Occipital lobe (tissue), 2 donors: ENCODE data around the gene MACF1. TPM values are rescaled to one million over a fixed set of nuclear protein-coding genes. Genes with fewer than 3 reads are reported as not detected.
"Not testable (repeated sequence)": the region's sequence is repeated elsewhere in the genome, so short reads cannot be mapped to it uniquely, and the experiment has no call there.

Source experiments
- DNase-seq: peaks from one replicate; lab custom pipeline; 2025; lab: John Stamatoyannopoulos, UW
- total RNA-seq: library from RNA; depleted of rRNA; stranded (reverse); fragments of >200 nt; gene quantifications from one replicate; pipeline ENCODE4 v1.2.3, GENCODE V29; 2014

MACF1 gene
- total RNA-seq, 1 donor from 2014 or later, result 341 TPM

GRCh38 chr1:39452540-39452939, 248.0 kb downstream of the MACF1 start:
- no peak for DNase-seq

- DNase-seq, result no peak
These were observed 249.1 kb downstream of the MACF1 start for GRCh38 chr1:39453603-39454002.

GRCh38 chr1:39458991-39459390, 254.5 kb downstream of the MACF1 start:
- no peak for DNase-seq

DNA sequence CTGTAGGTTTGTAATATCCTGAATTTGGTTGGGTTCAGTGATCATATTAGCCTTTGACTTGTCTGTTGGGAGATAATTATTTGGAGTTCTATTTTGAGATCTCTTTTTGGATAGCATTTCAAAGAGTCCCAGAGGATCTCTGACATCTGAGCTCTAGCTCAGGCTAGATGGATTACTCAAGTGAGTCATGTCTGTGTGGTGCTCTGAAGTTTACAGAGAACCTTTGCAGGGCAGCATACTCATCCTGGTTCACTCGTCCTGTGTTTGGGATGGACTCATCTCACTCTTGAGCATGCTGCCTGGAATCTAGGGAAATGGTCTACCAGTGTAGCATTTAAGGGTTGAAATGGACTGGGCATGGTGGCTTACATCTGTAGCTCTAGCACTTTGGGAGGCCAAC, 257.6 kb downstream of the MACF1 start:
- no peak for DNase-seq

DNA sequence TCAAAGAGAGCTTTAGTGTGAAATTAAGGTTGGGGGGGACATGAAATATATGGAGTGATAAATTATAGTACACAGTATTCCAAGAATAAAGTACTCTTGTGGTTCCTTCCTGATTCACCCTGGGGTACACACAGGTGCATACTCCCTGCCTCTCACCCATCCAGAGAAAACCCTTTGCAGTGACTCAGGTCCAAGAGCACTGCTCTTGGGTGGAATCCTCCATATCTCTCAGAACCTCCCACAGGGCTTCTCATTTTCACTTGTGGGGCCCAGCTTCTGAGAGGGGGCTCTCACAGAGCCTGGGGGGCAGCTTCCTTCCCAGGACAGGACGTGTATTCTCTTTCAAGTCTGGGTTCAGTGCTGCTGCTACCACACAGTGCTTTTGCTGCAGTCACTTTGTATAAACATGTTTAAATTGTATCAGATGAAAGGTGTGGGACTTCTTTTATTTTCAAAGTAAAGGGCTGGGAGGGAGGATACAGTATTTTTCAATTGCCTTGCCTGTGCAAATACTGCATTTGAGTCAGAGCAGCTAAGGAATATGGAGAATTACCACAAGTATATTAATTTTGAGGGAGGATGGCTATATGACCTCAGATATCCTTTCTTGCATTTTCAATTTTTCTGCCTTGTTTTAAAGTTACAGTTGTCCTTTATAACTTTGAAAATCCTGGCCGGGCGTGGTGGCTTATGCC, 262.1 kb downstream of the MACF1 start:
- DNase-seq, result no peak

- DNase-seq, result not testable (repeated sequence)
These were observed 262.7 kb downstream of the MACF1 start for GRCh38 chr1:39467108-39467720.

GRCh38 chr1:39469150-39469549, 264.7 kb downstream of the MACF1 start:
- DNase-seq, result no peak

GRCh38 chr1:39470040-39470439, 265.5 kb downstream of the MACF1 start:
- DNase-seq, result no peak

GRCh38 chr1:39472826-39473225, 268.3 kb downstream of the MACF1 start:
- no peak for DNase-seq

DNA sequence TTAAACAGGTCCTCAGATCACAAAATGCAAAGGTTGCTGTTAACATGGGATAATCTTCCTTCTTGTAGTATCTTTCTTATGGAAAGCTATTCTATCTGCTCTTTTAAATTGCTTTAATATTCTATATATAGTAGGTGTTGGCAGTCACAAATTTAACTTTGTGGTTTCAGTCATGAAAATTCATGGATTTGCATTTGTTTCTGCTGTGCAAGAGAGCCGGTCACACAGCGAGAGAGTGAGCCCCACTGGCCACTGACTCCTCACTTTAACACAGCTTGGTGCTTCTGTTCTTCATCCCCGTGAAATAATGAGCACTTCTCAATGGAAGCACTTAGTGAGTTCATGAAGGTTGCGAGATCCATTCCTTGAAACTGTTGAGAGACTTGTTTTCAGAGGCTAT, 268.8 kb downstream of the MACF1 start:
- no peak for DNase-seq

DNA sequence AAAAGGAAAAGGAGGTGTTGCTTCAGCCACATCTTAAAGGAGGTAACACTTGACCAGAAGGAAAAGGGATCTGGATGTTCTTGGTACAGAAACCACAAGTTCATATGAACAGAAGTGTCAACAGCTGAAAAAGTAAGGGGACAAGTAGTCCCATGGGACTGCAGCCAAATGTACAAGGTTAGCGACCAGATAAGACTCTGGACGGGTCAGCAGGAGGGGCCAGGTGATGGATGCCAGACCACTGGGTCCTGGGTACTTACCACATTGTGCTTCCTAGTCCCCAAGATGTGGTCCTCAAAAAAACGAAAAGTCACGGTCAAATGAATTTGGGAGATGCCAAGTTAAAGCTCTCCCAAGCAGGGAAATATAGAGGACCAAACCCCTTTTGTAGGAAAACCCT, 270.3 kb downstream of the MACF1 start:
- DNase-seq, result no peak

- not testable (repeated sequence) for DNase-seq
These were observed 271.1 kb downstream of the MACF1 start for GRCh38 chr1:39475551-39475950.

- no peak for DNase-seq
These were observed 273.8 kb downstream of the MACF1 start for GRCh38 chr1:39478126-39478915.

GRCh38 chr1:39481289-39481688, 276.8 kb downstream of the MACF1 start:
- no peak for DNase-seq

DNA sequence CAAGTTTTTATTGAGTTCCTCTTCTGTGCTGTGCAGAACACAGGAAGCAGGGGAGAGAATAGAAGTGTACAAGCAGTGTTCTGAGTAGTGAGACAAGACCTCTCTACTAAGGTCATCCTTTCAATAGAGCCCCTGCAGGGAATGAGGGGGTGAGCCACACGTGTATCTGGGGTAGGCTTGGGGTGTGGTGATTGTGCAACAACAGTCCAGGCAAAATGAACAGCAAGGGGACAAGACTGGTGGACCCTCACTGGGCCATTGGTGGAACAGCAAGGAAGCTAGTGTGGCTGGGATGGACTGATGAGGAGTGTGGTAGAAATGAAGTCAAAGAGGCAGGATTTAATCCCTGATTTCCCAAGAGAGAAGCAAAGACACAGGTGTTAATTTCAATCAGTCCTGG, 278.8 kb downstream of the MACF1 start:
- DNase-seq, result no peak

- no peak for DNase-seq
These were observed 280.1 kb downstream of the MACF1 start for GRCh38 chr1:39484564-39484963.

DNA sequence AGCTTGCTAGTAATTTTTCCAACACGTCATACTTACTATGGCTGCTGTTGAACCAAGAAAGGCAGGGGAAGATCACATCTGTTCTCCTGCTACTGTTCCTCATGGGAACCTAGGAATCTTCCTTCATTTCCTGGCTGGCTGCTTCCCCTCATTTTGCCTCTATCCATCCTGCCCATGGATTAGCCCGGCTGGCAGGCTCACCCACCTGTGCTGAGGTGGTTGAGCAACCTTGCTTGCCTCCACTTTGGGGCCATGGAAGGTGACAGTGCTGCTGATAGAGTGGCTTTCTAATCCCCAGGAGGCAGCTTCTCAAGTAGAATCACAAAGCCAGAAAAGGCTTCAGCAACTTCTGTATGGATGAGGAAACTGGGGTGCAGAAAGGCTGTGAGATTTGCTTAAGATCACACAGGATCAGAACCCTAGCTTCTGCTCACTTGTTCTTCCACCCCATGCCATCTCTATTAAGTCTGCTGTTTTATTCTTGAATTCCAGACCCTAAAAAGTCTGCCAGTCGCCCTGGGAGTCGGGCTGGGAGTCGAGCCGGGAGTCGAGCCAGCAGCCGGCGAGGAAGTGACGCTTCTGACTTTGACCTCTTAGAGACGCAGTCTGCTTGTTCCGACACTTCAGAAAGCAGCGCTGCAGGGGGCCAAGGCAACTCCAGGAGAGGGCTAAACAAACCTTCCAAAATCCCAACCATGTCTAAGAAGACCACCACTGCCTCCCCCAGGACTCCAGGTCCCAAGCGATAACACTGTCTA, 280.7 kb downstream of the MACF1 start:
- DNase-seq, result no peak

DNA sequence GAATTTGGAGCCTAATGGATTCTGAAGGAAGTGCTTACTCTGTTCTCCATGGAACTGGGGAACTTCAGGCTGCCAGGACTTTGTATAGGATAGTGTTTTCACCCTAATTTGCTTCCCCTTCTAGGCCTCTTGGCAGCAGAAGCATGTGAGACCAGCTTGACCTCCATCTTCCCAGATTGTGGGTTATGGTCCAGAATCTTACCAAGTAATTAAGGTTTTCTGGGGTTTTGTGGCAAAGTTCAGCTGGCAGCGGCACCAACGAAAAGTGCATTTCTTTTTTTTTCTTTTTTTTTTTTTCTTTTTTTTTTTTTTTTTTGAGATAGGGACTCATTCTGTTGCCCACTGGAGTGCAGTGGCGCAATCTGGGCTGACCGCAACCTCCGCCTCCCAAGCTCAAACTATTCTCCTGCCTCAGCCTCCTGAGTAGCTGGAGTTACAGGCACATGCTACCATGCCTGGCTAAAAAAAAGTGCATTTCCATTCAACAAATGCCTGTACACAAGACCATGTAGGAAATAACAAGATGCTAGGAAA, 283.6 kb downstream of the MACF1 start:
- DNase-seq, result no peak

DNA sequence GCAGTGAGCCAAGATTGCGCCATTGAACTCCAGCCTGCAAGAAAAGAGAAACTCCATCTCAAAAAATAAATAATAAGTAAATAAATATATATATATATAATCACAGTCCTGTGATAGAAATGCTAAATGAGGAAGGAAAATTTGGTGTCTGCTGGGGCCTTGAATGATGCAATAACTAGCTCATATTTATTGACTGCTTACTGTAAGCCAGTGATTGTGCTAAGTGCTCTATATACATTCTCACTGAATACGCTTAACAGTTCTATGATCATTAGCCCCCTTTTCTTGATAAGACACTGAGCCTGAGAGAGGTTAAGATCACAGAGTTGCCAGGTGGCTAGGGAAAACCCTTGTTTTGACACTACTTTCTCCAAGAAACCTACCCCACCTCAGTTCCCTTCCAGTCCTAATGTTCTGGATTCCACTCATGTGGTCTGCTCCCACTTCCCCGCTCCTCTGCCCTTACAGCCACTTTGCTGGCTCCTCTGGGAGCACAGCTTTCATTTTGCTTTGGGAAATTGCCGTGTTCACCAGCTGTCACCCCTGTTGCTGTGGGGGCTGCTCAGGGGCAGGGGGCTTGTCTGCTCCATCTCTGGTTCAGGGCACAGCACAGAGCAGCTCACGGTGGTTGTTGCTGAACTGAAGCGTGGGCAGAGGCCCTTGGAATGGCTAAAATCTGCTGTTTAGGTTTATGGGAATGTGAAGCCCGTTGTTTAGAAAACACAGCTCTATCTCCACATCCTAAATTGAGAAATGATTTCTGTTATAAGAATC, 284.5 kb downstream of the MACF1 start:
- DNase-seq, result no peak

DNA sequence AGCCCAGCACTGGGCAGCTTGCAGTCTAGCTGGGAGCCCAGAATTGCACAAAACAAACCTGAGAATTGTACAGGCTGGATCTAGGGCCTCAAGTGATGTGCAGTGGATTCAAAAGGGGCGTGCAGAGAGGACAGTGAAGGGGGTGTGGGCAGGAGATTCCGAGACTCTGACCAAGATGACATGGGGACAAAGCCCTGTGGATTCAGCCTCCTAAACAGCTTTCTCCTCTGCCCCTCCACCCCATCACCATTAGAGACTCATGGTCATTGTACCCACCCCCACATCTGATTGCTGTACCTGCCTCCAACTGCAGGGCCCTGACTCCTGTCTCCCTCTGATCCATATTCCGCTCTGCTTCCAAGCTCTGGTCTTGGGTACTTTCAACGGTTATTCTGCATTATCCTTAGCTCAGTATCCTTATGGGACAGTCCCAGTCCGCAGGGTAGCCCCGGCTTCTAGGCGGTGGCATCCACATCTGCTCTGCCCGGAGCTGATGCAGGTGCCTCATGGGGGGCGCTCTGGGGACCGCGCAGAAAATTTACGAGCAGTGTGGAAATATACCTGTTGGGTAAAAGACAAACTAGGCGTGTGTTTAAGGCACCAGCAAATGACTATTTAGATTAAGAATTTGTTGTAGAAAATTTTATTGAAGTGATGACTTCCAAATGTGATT, 285.2 kb downstream of the MACF1 start:
- DNase-seq, result no peak
